WERI-Rb-1 (cell line): Measurements from ENCODE around the gene CPD.

Experiments
- DNase-seq: peaks from one replicate; pipeline ENCODE4 v3.0.0-alpha.2; 2020
- H3K27ac ChIP-seq: fragments of 250-450 bp; sonication (Bioruptor Pico); 2 replicates; pipeline ENCODE4 v1.5.1; 2020; ENCODE audit warnings: mild to moderate bottlenecking, moderate library complexity
- H3K27me3 ChIP-seq: fragments of 250-450 bp; sonication (Bioruptor Pico); 2 replicates; pipeline ENCODE4 v1.5.1; 2021; ENCODE audit warnings: mild to moderate bottlenecking, low read depth, moderate library complexity; ENCODE audit not compliant: insufficient read depth, severe bottlenecking
- H3K36me3 ChIP-seq: fragments of 250-450 bp; sonication (Bioruptor Pico); 2 replicates; pipeline ENCODE4 v1.5.1; 2020; ENCODE audit warnings: mild to moderate bottlenecking, moderate library complexity
- H3K4me3 ChIP-seq: 2 replicates; pipeline ENCODE4 v1.5.1; 2011; ENCODE audit warnings: low read depth, mild to moderate bottlenecking, control low read depth, low read length
- H3K9me3 ChIP-seq: fragments of 250-450 bp; sonication (Bioruptor Pico); 2 replicates; pipeline ENCODE4 v1.5.1; 2021; ENCODE audit warnings: mild to moderate bottlenecking, moderate library complexity; ENCODE audit not compliant: severe bottlenecking
- TF ChIP-seq, protein P1 (sequence below): IDR thresholded peaks from 2 replicates; pipeline ENCODE4 v1.5.1; 2011; ENCODE audit warnings: low read depth, mild to moderate bottlenecking, control low read depth, inconsistent platforms, low read length

CPD gene

DNA sequence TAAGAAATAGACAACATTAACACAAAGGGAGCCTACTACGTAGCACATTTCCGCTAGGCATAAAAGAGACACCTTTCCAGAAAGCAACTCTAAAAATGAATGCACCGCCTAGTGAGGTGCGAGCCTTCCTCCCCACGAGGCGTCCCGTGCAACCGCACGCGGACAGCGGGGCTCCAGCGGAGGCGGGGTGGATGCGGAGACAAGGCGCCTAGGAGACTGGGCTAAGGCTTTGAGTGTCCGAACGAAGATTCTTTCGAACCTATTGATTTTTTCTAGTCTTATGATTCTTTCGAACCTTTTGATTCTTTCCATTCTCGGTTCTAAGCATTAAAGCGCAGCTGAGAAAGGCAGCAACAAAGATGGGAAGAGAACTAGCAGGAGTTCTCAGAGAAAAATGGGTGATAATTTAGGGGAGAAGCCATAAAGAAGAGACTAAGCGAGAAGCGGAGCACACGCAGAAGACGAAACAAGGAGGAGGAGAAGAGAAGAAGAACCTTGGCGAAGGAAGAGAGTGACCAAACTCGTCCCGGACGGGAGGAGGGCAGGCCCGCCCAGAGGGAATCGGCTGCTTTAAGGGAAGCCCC is 394 bp upstream of the CPD start:
- DNase-seq: no peak
- H3K4me3 ChIP-seq: peak overlapping the region; percentile 67
- H3K27me3 ChIP-seq: no peaks in the 10 kb centered on the region
- H3K9me3 ChIP-seq: no peaks in the 10 kb centered on the region
- peaks cover 9% of the 10 kb centered on the region for H3K36me3 ChIP-seq
- TF ChIP-seq, protein P1, sequence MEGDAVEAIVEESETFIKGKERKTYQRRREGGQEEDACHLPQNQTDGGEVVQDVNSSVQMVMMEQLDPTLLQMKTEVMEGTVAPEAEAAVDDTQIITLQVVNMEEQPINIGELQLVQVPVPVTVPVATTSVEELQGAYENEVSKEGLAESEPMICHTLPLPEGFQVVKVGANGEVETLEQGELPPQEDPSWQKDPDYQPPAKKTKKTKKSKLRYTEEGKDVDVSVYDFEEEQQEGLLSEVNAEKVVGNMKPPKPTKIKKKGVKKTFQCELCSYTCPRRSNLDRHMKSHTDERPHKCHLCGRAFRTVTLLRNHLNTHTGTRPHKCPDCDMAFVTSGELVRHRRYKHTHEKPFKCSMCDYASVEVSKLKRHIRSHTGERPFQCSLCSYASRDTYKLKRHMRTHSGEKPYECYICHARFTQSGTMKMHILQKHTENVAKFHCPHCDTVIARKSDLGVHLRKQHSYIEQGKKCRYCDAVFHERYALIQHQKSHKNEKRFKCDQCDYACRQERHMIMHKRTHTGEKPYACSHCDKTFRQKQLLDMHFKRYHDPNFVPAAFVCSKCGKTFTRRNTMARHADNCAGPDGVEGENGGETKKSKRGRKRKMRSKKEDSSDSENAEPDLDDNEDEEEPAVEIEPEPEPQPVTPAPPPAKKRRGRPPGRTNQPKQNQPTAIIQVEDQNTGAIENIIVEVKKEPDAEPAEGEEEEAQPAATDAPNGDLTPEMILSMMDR: no peak
- H3K27ac ChIP-seq: peak overlapping the region; percentile 87

DNA sequence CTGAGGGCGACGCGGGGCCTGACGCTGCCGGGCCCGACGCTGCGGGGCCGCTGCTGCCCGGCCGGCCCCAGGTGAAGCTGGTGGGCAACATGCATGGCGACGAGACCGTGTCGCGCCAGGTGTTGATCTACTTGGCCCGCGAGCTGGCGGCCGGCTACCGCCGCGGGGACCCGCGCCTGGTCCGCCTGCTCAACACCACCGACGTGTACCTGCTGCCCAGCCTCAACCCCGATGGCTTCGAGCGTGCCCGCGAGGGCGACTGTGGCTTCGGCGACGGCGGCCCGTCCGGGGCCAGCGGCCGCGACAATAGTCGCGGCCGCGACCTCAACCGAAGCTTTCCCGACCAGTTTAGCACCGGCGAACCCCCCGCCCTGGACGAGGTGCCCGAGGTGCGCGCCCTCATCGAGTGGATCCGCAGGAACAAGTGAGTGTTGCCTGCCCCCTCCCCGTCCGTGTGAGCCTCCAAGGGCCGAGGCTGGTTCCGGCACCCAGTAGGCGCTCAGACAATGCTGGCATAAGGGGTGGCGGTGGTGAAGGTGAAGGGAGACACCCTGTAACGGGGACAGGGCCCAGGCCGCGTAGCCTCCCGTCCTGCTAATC is 676 bp downstream of the CPD start:
- TF ChIP-seq, protein P1: no peak
- Histone ChIP-seq H3K36me3 (peaks cover 9% of the 10 kb centered on the region), H3K9me3 (no peaks in the 10 kb centered on the region), H3K27me3 (no peaks in the 10 kb centered on the region), H3K4me3 (peak overlapping the region; percentile 67), H3K27ac (peak overlapping the region; percentile 87)
- peak; percentile 22 for DNase-seq

DNA sequence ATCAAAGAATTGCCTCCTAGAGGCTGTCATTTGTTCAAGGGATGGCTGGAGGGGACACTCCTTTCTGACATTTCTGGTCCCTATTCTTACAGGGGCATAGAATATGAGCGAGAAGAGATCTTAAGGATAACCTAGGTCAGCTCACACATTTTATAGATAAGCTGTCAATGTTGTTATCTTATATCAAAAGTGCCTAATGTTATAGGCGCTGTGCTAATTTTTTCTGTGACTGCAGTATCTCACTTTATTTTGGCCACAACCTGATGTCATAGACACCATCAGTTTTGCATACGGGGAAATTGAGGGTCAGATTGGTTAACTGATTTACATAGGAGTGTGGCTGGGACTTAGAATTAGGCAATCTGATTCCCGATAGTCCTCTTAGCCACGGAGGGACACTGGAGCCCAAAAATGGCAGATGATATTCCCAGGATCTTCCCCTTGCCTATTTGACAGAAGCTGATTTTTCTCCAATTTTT is 1.2 kb downstream of the CPD start:
- no peaks in the 10 kb centered on the region for H3K9me3 ChIP-seq
- no peaks in the 10 kb centered on the region for H3K27me3 ChIP-seq
- DNase-seq: no peak
- peak overlapping the region; percentile 87; the same call in 1 of the 2 replicates for H3K27ac ChIP-seq
- peak overlapping the region; percentile 67 for H3K4me3 ChIP-seq
- TF ChIP-seq, protein P1: no peak
- H3K36me3 ChIP-seq: peaks cover 11% of the 10 kb centered on the region

DNA sequence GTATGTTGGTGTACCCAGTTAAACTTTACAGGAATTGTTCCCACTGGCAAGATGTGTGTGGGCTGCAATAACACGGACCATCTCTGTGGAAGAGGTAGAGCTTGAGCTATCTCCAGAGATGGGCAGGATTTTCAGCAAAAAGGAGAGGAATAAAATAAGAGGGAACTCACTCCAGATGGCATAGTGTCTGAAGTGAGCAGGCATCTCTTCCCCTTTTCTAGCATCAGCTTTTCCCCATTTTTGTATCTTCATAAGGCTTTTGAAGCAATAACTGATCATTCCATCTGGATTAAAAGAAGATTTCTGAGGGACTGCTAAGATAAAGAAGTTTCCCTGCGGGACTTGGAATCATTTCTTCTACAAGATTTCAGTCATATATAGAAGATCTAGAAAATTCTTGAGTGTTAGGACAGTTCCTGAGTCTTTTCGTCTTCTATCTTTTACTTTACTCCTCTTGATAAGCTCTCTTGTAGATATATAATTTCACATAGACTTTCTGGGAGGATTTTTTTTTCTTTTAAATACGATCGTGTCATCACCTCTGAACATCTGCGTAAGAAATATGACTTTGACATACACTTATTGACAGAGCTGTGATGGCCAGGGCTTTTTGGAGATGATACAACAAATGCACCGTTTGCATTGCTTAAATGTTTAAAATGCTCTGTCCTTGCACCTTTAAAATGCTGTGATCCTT is 2.1 kb downstream of the CPD start:
- DNase-seq: no peak
- no peak overlapping the region for H3K27ac ChIP-seq
- H3K9me3 ChIP-seq: no peaks in the 10 kb centered on the region
- TF ChIP-seq, protein P1: no peak
- no peaks in the 10 kb centered on the region for H3K27me3 ChIP-seq
- H3K4me3 ChIP-seq: peak overlapping the region; percentile 67; the same call in 1 of the 2 replicates
- H3K36me3 ChIP-seq: peaks cover 20% of the 10 kb centered on the region

DNA sequence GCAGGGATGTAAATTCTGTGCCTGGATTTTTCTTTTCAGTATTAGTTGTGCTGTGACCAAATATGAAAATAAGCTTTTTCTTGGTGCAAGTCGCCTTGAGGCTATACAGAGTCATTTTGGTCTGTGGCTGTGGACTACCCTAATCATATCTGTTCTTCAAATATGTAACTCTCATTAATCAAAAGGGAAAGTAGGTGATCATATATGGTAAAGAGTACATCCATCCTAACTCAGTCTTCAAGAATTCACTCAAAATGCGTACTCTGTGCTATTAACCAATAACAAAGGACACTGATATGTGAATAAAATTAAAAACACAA is 2.6 kb downstream of the CPD start:
- Histone ChIP-seq H3K9me3 (no peaks in the 10 kb centered on the region), H3K4me3 (no peak overlapping the region; the same call in 1 of the 2 replicates), H3K27ac (no peak overlapping the region), H3K27me3 (no peaks in the 10 kb centered on the region), H3K36me3 (peaks cover 25% of the 10 kb centered on the region)
- no peak for DNase-seq
- TF ChIP-seq, protein P1: no peak
